GM23338 (cell line): ENCODE results near the gene CELSR3. TPM values are rescaled to one million over a fixed set of nuclear protein-coding genes. Genes with fewer than 3 reads are reported as not detected.

ENCODE experiments used
- ATAC-seq: fragments of 200-7000 bp; cut with Tn5 transposase; 3 replicates; pipeline ENCODE4 v1.9.1; 2020
- DNase-seq: peaks from one replicate; pipeline ENCODE4 v3.0.0-alpha.2; 2015; ENCODE audit warnings: low spot score
- H2AFZ ChIP-seq: fragments of 200-600 bp; sonication (generic); 2 replicates; pipeline ENCODE4 v1.8.0; 2016; ENCODE audit warnings: antibody characterized with exemption, mild to moderate bottlenecking, moderate library complexity
- H3F3A ChIP-seq: fragments of 200-600 bp; sonication (generic); replicated peaks from 2 replicates; pipeline ENCODE4 v1.8.0; 2017; ENCODE audit warnings: antibody characterized with exemption, mixed run types, low read depth
- H3K27ac ChIP-seq: fragments of 200-600 bp; sonication (generic); 2 replicates; pipeline ENCODE4 v1.6.1; 2016; ENCODE audit warnings: low read depth
- H3K27me3 ChIP-seq: fragments of 200-600 bp; sonication (generic); 2 replicates; pipeline ENCODE4 v1.8.0; 2016; ENCODE audit warnings: mild to moderate bottlenecking, mixed run types, moderate library complexity; ENCODE audit not compliant: insufficient read depth
- H3K36me3 ChIP-seq: fragments of 200-600 bp; sonication (generic); 2 replicates; pipeline ENCODE4 v1.8.0; 2016; ENCODE audit warnings: mild to moderate bottlenecking; ENCODE audit not compliant: insufficient read depth
- H3K4me1 ChIP-seq: fragments of 200-600 bp; sonication (generic); 2 replicates; pipeline ENCODE4 v1.8.0; 2016; ENCODE audit warnings: mild to moderate bottlenecking, moderate library complexity; ENCODE audit not compliant: insufficient read depth
- H3K4me2 ChIP-seq: fragments of 200-600 bp; sonication (generic); 2 replicates; pipeline ENCODE4 v1.7.1; 2017; ENCODE audit warnings: mixed run types
- H3K4me3 ChIP-seq: fragments of 200-600 bp; sonication (generic); 2 replicates; pipeline ENCODE4 v1.6.1; 2016; ENCODE audit warnings: mixed run types
- H3K79me2 ChIP-seq: fragments of 200-600 bp; sonication (generic); replicated peaks from 2 replicates; pipeline ENCODE4 v1.8.0; 2017; ENCODE audit warnings: mild to moderate bottlenecking; ENCODE audit not compliant: insufficient read depth
- H3K9me2 ChIP-seq: fragments of 200-600 bp; sonication (generic); 2 replicates; pipeline ENCODE4 v1.8.0; 2017; ENCODE audit not compliant: insufficient read depth
- H4K20me1 ChIP-seq: fragments of 200-600 bp; sonication (generic); replicated peaks from 2 replicates; pipeline ENCODE4 v1.8.0; 2017; ENCODE audit warnings: mild to moderate bottlenecking; ENCODE audit not compliant: insufficient read depth
- H3K27ac Mint-ChIP-seq: 2 replicates; pipeline ENCODE4 v1.8.0; 2020; ENCODE audit warnings: inconsistent platforms, mild to moderate bottlenecking, moderate library complexity, mixed read lengths
- H3K27me3 Mint-ChIP-seq: 3 replicates; pipeline ENCODE4 v1.8.0; 2022; ENCODE audit warnings: low read depth, mild to moderate bottlenecking, moderate library complexity, mixed read lengths, inconsistent platforms; ENCODE audit not compliant: insufficient read depth, poor library complexity
- H3K36me3 Mint-ChIP-seq: 3 replicates; pipeline ENCODE4 v1.8.0; 2021; ENCODE audit warnings: low read depth, mild to moderate bottlenecking, inconsistent platforms, moderate library complexity, mixed read lengths
- H3K4me1 Mint-ChIP-seq: 3 replicates; pipeline ENCODE4 v1.8.0; 2020; ENCODE audit warnings: mild to moderate bottlenecking, inconsistent platforms, mixed read lengths
- H3K4me3 Mint-ChIP-seq: 3 replicates; pipeline ENCODE4 v1.8.0; 2021; ENCODE audit warnings: moderate library complexity, mild to moderate bottlenecking, inconsistent platforms, mixed read lengths
- H3K9me3 Mint-ChIP-seq: 3 replicates; pipeline ENCODE4 v1.8.0; 2020; ENCODE audit warnings: moderate library complexity, mild to moderate bottlenecking, inconsistent platforms, mixed read lengths
- CTCF ChIP-seq, 2 experiments: fragments of 200-600 bp in 1 of 2; sonication (generic) in 1 of 2; conservative IDR thresholded peaks; 2 replicates each; pipeline versions ENCODE4 v1.5.1 to v1.6.1; 2016 to 2017; ENCODE audit warnings: antibody characterized with exemption in 2 of 2, low read depth in 2 of 2, mild to moderate bottlenecking in 2 of 2, moderate library complexity in 1 of 2
- EZH2 ChIP-seq: fragments of 200-600 bp; sonication (generic); IDR thresholded peaks from one replicate; pipeline ENCODE4 v1.8.0; 2017; ENCODE audit warnings: antibody characterized with exemption, mild to moderate bottlenecking, low read depth; ENCODE audit not compliant: unreplicated experiment
- EZH2phosphoT487 ChIP-seq: fragments of 200-600 bp; sonication (generic); IDR thresholded peaks from one replicate; pipeline ENCODE4 v1.8.1; 2018; ENCODE audit warnings: antibody characterized with exemption; ENCODE audit not compliant: unreplicated experiment
- JUNB ChIP-seq: IDR thresholded peaks from one replicate; pipeline ENCODE4 v1.6.1; 2016; ENCODE audit warnings: antibody characterized with exemption; ENCODE audit not compliant: unreplicated experiment
- POLR2AphosphoS5 ChIP-seq: IDR thresholded peaks from 2 replicates; pipeline ENCODE4 v1.6.1; 2016; ENCODE audit warnings: antibody characterized with exemption, low read depth
- REST ChIP-seq: IDR thresholded peaks from one replicate; pipeline ENCODE4 v1.6.1; 2018; ENCODE audit warnings: antibody characterized with exemption; ENCODE audit not compliant: unreplicated experiment
- STAT1 ChIP-seq: IDR thresholded peaks from one replicate; pipeline ENCODE4 v1.6.1; 2016; ENCODE audit warnings: antibody characterized with exemption; ENCODE audit not compliant: unreplicated experiment
- ZNF114 ChIP-seq: fragments of 250-450 bp; sonication (Bioruptor Pico); IDR thresholded peaks from 2 replicates; pipeline ENCODE4 v1.5.0; 2020; ENCODE audit warnings: mild to moderate bottlenecking, moderate library complexity
- polyA plus RNA-seq: library from polyadenylated mRNA; unstranded; fragments of >200 nt; fragmentation: Nextera tagmentation; extraction: Ambion mirVana; gene quantifications from 2 replicates; pipeline ENCODE4 v1.2.1, GENCODE V29; 2016
- total RNA-seq: library from RNA; depleted of rRNA; stranded (reverse); fragments of >200 nt; shearing (Covaris generic); gene quantifications from 2 replicates; pipeline ENCODE4 v1.2.3, GENCODE V29; 2014

CELSR3 gene
- total and polyA plus RNA-seq, 2 experiments from 2014 or later, result 7.5 to 33.3 TPM

GRCh38 chr3:48688032-48688736 lies 25.5 kb upstream of the CELSR3 start (continued):
- TF ChIP-seq STAT1, result no peak
- no peak for TF ChIP-seq CTCF (conservative IDR thresholded peaks at IDR 0.05; ENCODE audit: low read depth in 2 of 2)
- no peak for TF ChIP-seq REST
- TF ChIP-seq JUNB, result no peak

- no peak overlapping the region for H3K4me2 ChIP-seq
- H3F3A ChIP-seq, result peaks cover 43% of the 10 kb centered on the region
- H3K4me3 Mint-ChIP-seq, result no peak overlapping the region
- H3K27me3 Mint-ChIP-seq, result peaks cover 10% of the 10 kb centered on the region
- H3K27me3 ChIP-seq, result no peaks in the 10 kb centered on the region
- H3K4me3 ChIP-seq, result no peak overlapping the region
- peaks cover 35% of the 10 kb centered on the region for H4K20me1 ChIP-seq
- H3K4me1 ChIP-seq, result peaks cover 7% of the 10 kb centered on the region
- no peaks in the 10 kb centered on the region for H3K9me2 ChIP-seq
- peaks cover 14% of the 10 kb centered on the region for H3K79me2 ChIP-seq
- no peak overlapping the region for H3K27ac Mint-ChIP-seq
- H3K36me3 Mint-ChIP-seq, result peaks cover 57% of the 10 kb centered on the region
- peaks cover 37% of the 10 kb centered on the region for H3K36me3 ChIP-seq
- no peak overlapping the region for H2AFZ ChIP-seq
- H3K4me1 Mint-ChIP-seq, result peaks cover 17% of the 10 kb centered on the region
- DNase-seq, result no peak
- H3K9me3 Mint-ChIP-seq, result no peaks in the 10 kb centered on the region; the same call in 2 of the 3 replicates
- no peak for ATAC-seq
- H3K27ac ChIP-seq, result no peak overlapping the region
- TF ChIP-seq CTCF (conservative IDR thresholded peaks at IDR 0.05; ENCODE audit: low read depth in 2 of 2) (no peak), EZH2 (no peak), EZH2phosphoT487 (no peak), REST (no peak), ZNF114 (no peak), POLR2AphosphoS5 (peak; percentile 17; the same call in 1 of the 2 replicates)
These were observed 24.6 kb upstream of the CELSR3 start for GRCh38 chr3:48687220-48687678.
